K562 (cell line): ENCODE measurements around the gene AIMP2. TPM values are rescaled to one million over a fixed set of nuclear protein-coding genes. Genes with fewer than 3 reads are reported as not detected.

ENCODE experiments used
- CBFB ChIP-seq: sonication (generic); formaldehyde crosslinking; IDR thresholded peaks from 2 replicates; pipeline ENCODE4 v1.4.0; 2020; ENCODE audit warnings: mild to moderate bottlenecking, missing genetic modification reagents
- ESRRA ChIP-seq: fragments of 450-650 bp; IDR thresholded peaks from 2 replicates; pipeline ENCODE4 v1.6.1; 2014; ENCODE audit warnings: low read depth, mild to moderate bottlenecking, moderate library complexity, borderline replicate concordance
- GATAD2B ChIP-seq: fragments of 450-650 bp; IDR thresholded peaks from 2 replicates; pipeline ENCODE4 v1.6.1; 2017; ENCODE audit warnings: mild to moderate bottlenecking, borderline replicate concordance
- HDAC1 ChIP-seq, 2 experiments: fragments of 450-650 bp; IDR thresholded peaks; 2 replicates each; pipeline ENCODE4 v1.6.1; 2016 to 2017; ENCODE audit warnings: inconsistent platforms in 1 of 2, mild to moderate bottlenecking in 1 of 2, moderate library complexity in 1 of 2
- HDAC6 ChIP-seq: IDR thresholded peaks from 2 replicates; pipeline ENCODE4 v1.6.1; 2012; ENCODE audit warnings: low read depth, mild to moderate bottlenecking, control low read depth, inconsistent platforms, low read length, moderate library complexity
- KLF16 ChIP-seq: IDR thresholded peaks from 2 replicates; pipeline ENCODE4 v1.6.1; 2016; ENCODE audit warnings: antibody characterized with exemption
- NR4A1 ChIP-seq, 2 experiments: fragments of 250-450 bp in 1 of 2; fragments of 450-650 bp in 1 of 2; sonication (Bioruptor Pico) in 1 of 2; IDR thresholded peaks; 2 replicates each; pipeline versions ENCODE4 v1.4.0 to v1.6.1; 2016 to 2020; ENCODE audit warnings: mild to moderate bottlenecking in 2 of 2, missing compliant biosample characterization in 1 of 2, missing genetic modification characterization in 1 of 2, moderate library complexity in 1 of 2
- NRF1 ChIP-seq, 2 experiments: fragments of 450-650 bp; IDR thresholded peaks in 1 of 2; conservative IDR thresholded peaks in 1 of 2; 2 replicates each; pipeline ENCODE4 v1.6.1; 2014; ENCODE audit warnings: mild to moderate bottlenecking in 2 of 2
- PTTG1 ChIP-seq: fragments of 450-650 bp; IDR thresholded peaks from 2 replicates; pipeline ENCODE4 v1.6.1; 2016; ENCODE audit warnings: low read depth, mild to moderate bottlenecking, missing genetic modification characterization, missing compliant biosample characterization
- SAFB ChIP-seq: fragments of 200-400 bp; formaldehyde crosslinking; IDR thresholded peaks from 2 replicates; pipeline ENCODE4 v1.6.1; 2017; ENCODE audit warnings: low read depth, low read length, borderline replicate concordance
- SAP30 ChIP-seq: fragments of 200-600 bp; sonication (generic); IDR thresholded peaks from 2 replicates; pipeline ENCODE4 v1.6.1; 2012; ENCODE audit warnings: borderline replicate concordance, low read depth, mild to moderate bottlenecking, moderate library complexity, low read length, control low read depth, inconsistent platforms; ENCODE audit not compliant: insufficient read depth, poor library complexity, severe bottlenecking
- SMAD4 ChIP-seq: fragments of 250-450 bp; sonication (Bioruptor Pico); conservative IDR thresholded peaks from 2 replicates; pipeline ENCODE4 v1.8.0; 2021; ENCODE audit warnings: inconsistent platforms, mild to moderate bottlenecking, moderate library complexity
- TAF15 ChIP-seq: fragments of 200-400 bp; formaldehyde crosslinking; IDR thresholded peaks from 2 replicates; pipeline ENCODE4 v1.6.1; 2017; ENCODE audit warnings: mild to moderate bottlenecking, low read depth, low read length, moderate library complexity
- THAP12 ChIP-seq: fragments of 250-450 bp; sonication (Bioruptor Pico); IDR thresholded peaks from 2 replicates; pipeline ENCODE4 v1.9.0; 2021; ENCODE audit warnings: mild to moderate bottlenecking, inconsistent platforms
- THRB ChIP-seq: fragments of 450-650 bp; formaldehyde crosslinking; conservative IDR thresholded peaks from 2 replicates; pipeline ENCODE4 v1.4.0; 2022; ENCODE audit warnings: mild to moderate bottlenecking, missing genetic modification characterization
- XRCC3 ChIP-seq: fragments of 450-650 bp; IDR thresholded peaks from 2 replicates; pipeline ENCODE4 v1.6.1; 2017; ENCODE audit warnings: mild to moderate bottlenecking, moderate library complexity
- YY1 ChIP-seq, 3 experiments: IDR thresholded peaks; 2 replicates each; pipeline ENCODE4 v1.6.1; 2011; ENCODE audit warnings: low read length in 2 of 3, mild to moderate bottlenecking in 2 of 3, moderate library complexity in 2 of 3, borderline replicate concordance in 1 of 3, control low read depth in 1 of 3, low read depth in 1 of 3; ENCODE audit not compliant: insufficient read depth in 3 of 3, insufficient replicate concordance in 2 of 3, control insufficient read depth in 1 of 3, insufficient read length in 1 of 3; ENCODE audit errors: extremely low read depth in 1 of 3
- ZEB2 ChIP-seq: fragments of 450-650 bp; IDR thresholded peaks from 2 replicates; pipeline ENCODE4 v1.6.1; 2016
- polyA plus RNA-seq, 8 experiments: library from polyadenylated mRNA; depleted of rRNA in 4 of 8; stranded (reverse) in 5 of 8; unstranded in 3 of 8; fragments of >200 nt; fragmentation: Nextera tagmentation in 2 of 8; fragmentation: Illumina TruSeq in 1 of 8; extraction: Ambion mirVana in 2 of 8; extraction: Trizol in 1 of 8; gene quantifications; 2 replicates each; pipeline versions ENCODE4 v1.2.1 to v1.2.3, GENCODE V29; 2011 to 2014; ENCODE audit warnings: inconsistent platforms in 1 of 8, missing spikeins in 1 of 8
- total RNA-seq, 7 experiments: library from RNA; depleted of rRNA in 6 of 7; stranded (reverse); fragments of >200 nt in 6 of 7; fragmentation: Illumina TruSeq in 2 of 7; extraction: Trizol in 2 of 7; gene quantifications; 2 replicates each; pipeline versions ENCODE4 v1.2.1 to v1.2.3, GENCODE V29; 2011 to 2021; ENCODE audit warnings: low replicate concordance in 1 of 7
- TF ChIP-seq, protein P1 (sequence below): sonication (generic); formaldehyde crosslinking; IDR thresholded peaks from 2 replicates; pipeline ENCODE4 v1.8.0; 2022; ENCODE audit warnings: missing genetic modification reagents, mild to moderate bottlenecking, borderline replicate concordance
- TF ChIP-seq, protein P2 (sequence below): IDR thresholded peaks from 2 replicates; pipeline ENCODE4 v1.6.1; 2011; ENCODE audit warnings: borderline replicate concordance, low read depth, mild to moderate bottlenecking, moderate library complexity, low read length; ENCODE audit not compliant: insufficient read depth, poor library complexity, severe bottlenecking

The AIMP2 gene
- total and polyA plus RNA-seq, 9 of the 15 experiments (the other 6 are each of a cell fraction or from before 2014, with no cell fraction given): 47.5 to 84.9 (median 63.5) TPM

DNA sequence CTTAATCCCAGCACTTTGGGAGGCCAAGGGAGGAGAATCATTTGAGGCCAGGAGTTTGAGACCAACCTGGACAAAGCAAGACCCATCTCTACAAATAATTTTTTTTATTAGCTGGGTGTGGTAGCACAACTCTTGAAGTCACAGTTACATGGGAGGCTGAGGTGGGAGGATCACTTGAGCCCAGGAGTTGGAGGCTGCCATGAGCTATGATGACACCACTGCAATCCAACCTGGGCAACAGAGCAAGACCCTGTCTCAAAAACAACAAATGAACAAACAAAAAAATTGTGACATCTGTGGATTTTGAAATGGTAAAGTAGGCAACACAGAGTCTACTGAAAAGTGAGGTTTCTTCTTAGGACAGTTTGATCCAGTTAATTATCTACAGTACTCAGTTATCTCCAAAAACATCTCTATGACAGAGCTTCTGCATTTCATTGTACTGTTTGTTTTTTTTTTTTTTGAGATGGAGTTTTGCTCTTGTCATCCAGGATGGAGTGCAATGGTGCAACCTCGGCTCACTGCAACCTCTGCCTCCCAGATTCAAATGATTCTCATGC lies 18.8 kb downstream of the AIMP2 start (continued):
- TF ChIP-seq THAP12 (no peak), TAF15 (no peak), CBFB (no peak), NRF1 (conservative IDR thresholded peaks at IDR 0.05 in 1 of 2, IDR thresholded peaks at IDR 0.05 in 1 of 2) (no peak), NR4A1 (CRISPR knock-in tag; IDR thresholded peaks at IDR 0.05) (no peak), NR4A1 (tag; IDR thresholded peaks at IDR 0.05) (no peak), HDAC6 (no peak), YY1 (IDR thresholded peaks at IDR 0.05; ENCODE audit: borderline replicate concordance in 1 of 3, control insufficient read depth in 1 of 3, extremely low read depth in 1 of 3, insufficient read depth in 3 of 3, insufficient read length in 1 of 3, insufficient replicate concordance in 2 of 3, low read depth in 1 of 3, low read length in 2 of 3) (no peak), GATAD2B (no peak), SAP30 (no peak), ZEB2 (no peak), PTTG1 (tag) (no peak), KLF16 (no peak), XRCC3 (no peak), SAFB (no peak), SMAD4 (CRISPR knock-in tag) (no peak), ESRRA (no peak), HDAC1 (IDR thresholded peaks at IDR 0.05) (no peak), THRB (CRISPR knock-in tag) (no peak)
- TF ChIP-seq, protein P1, sequence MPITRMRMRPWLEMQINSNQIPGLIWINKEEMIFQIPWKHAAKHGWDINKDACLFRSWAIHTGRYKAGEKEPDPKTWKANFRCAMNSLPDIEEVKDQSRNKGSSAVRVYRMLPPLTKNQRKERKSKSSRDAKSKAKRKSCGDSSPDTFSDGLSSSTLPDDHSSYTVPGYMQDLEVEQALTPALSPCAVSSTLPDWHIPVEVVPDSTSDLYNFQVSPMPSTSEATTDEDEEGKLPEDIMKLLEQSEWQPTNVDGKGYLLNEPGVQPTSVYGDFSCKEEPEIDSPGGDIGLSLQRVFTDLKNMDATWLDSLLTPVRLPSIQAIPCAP: no peak
- TF ChIP-seq, protein P2, sequence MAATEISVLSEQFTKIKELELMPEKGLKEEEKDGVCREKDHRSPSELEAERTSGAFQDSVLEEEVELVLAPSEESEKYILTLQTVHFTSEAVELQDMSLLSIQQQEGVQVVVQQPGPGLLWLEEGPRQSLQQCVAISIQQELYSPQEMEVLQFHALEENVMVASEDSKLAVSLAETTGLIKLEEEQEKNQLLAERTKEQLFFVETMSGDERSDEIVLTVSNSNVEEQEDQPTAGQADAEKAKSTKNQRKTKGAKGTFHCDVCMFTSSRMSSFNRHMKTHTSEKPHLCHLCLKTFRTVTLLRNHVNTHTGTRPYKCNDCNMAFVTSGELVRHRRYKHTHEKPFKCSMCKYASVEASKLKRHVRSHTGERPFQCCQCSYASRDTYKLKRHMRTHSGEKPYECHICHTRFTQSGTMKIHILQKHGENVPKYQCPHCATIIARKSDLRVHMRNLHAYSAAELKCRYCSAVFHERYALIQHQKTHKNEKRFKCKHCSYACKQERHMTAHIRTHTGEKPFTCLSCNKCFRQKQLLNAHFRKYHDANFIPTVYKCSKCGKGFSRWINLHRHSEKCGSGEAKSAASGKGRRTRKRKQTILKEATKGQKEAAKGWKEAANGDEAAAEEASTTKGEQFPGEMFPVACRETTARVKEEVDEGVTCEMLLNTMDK: no peak
